Spleen (tissue), 13 donors: Measurements from ENCODE around the gene SLC25A29. TPM values are rescaled to one million over a fixed set of nuclear protein-coding genes. Genes with fewer than 3 reads are reported as not detected.

Source experiments
- DNase-seq: peaks from one replicate; pipeline ENCODE4 v3.0.0-alpha.2; 2020
- H3K27ac ChIP-seq, 8 donors: fragments of 200-600 bp; sonication (generic) in 7 of 8; 1 replicate in 4 of 8; 2 replicates in 4 of 8; pipeline versions ENCODE4 v1.5.0 to v1.8.0; 2016 to 2021; ENCODE audit warnings: inconsistent platforms in 4 of 8, mild to moderate bottlenecking in 4 of 8, moderate library complexity in 1 of 8
- H3K27me3 ChIP-seq, 7 donors: fragments of 200-600 bp; sonication (generic) in 6 of 7; replicated peaks in 1 of 7; 1 replicate in 4 of 7; 2 replicates in 3 of 7; pipeline versions ENCODE4 v1.5.0 to v1.8.0; 2016 to 2021; ENCODE audit warnings: inconsistent platforms in 3 of 7, mild to moderate bottlenecking in 1 of 7
- H3K36me3 ChIP-seq, 6 donors: fragments of 200-600 bp; sonication (generic) in 5 of 6; 1 replicate in 4 of 6; 2 replicates in 2 of 6; pipeline versions ENCODE4 v1.5.0 to v1.8.0; 2016 to 2021; ENCODE audit warnings: inconsistent platforms in 2 of 6
- H3K4me1 ChIP-seq, 6 donors: fragments of 200-600 bp; sonication (generic) in 5 of 6; 1 replicate in 3 of 6; 2 replicates in 3 of 6; pipeline versions ENCODE4 v1.5.0 to v1.8.0; 2016 to 2021; ENCODE audit warnings: inconsistent platforms in 3 of 6
- H3K4me3 ChIP-seq, 8 donors: fragments of 200-600 bp; sonication (generic) in 7 of 8; 1 replicate in 4 of 8; 2 replicates in 4 of 8; pipeline versions ENCODE4 v1.5.0 to v1.8.0; 2016 to 2021; ENCODE audit warnings: inconsistent platforms in 4 of 8, mild to moderate bottlenecking in 4 of 8, moderate library complexity in 2 of 8
- H3K9me3 ChIP-seq, 8 donors: fragments of 200-600 bp; sonication (generic) in 7 of 8; 1 replicate in 4 of 8; 2 replicates in 4 of 8; pipeline versions ENCODE4 v1.5.0 to v1.8.0; 2016 to 2021; ENCODE audit warnings: inconsistent platforms in 4 of 8
- CTCF ChIP-seq, 11 experiments: fragments of 200-600 bp in 7 of 11; fragments of 450-650 bp in 4 of 11; sonication (generic) in 4 of 11; IDR thresholded peaks in 8 of 11; conservative IDR thresholded peaks in 3 of 11; 1 replicate in 7 of 11; 2 replicates in 4 of 11; pipeline versions ENCODE4 v1.4.0 to v1.8.0; 2016 to 2021; ENCODE audit warnings: antibody characterized with exemption in 11 of 11, inconsistent platforms in 4 of 11, mild to moderate bottlenecking in 1 of 11
- POLR2A ChIP-seq, 3 donors: fragments of 450-650 bp; IDR thresholded peaks; one replicate each; pipeline ENCODE4 v1.5.1; 2017; ENCODE audit warnings: antibody characterized with exemption in 3 of 3, mild to moderate bottlenecking in 1 of 3
- POLR2AphosphoS5 ChIP-seq, 3 donors: sonication (generic); formaldehyde crosslinking; IDR thresholded peaks; one replicate each; pipeline ENCODE4 v1.5.1; 2017; ENCODE audit warnings: antibody characterized with exemption in 3 of 3
- WGBS, 5 donors: extraction: QIAGEN DNeasy Blood & Tissue Kit in 3 of 5; methylation state at CpG; one replicate each; pipeline versions ENCODE4 v1.1.5 to v1.1.7; 2013 to 2018; 5-methylcytosine and 5-hydroxymethylcytosine counted together
- intact Hi-C: fragments of 100-400 bp; cut with DNase I; formaldehyde crosslinking; loops from one replicate; pipeline ENCODE4 v1.15.0; 2023; ENCODE audit warnings: low total_unique reads
- long read RNA-seq, 2 donors: transcript quantifications; one replicate each; lab custom pipeline, GENCODE V29; 2026
- polyA plus RNA-seq, 3 donors: library from polyadenylated mRNA; stranded (reverse); fragments of 200-250 nt; gene quantifications; one replicate each; pipeline ENCODE4 v1.2.1, GENCODE V29; 2013
- total RNA-seq, 7 donors: library from RNA; depleted of rRNA in 3 of 7; stranded (reverse); fragments of >200 nt in 3 of 7; fragmentation: NEBNext Ultra II Directional in 4 of 7; extraction: Animal tissue kit (Norgen Biotek cat#: 25700) in 4 of 7; gene quantifications; one replicate each; pipeline versions ENCODE4 v1.1.0 to v1.2.1, GENCODE V29; 2016 to 2021
- donor health status: healthy with polysubstance abuse.
- donor health status: DM: no; HTN: no; CAD: no; lungs with moderate emphysema.
- donor health status: DM: no; HTN: no; CAD: no.
- donor health status: Bipolar disorder and iron deficiency.
- donor health status: healthy.
- donor health status: DM: no; HTN: no; CAD: no.
- donor health status: DM: yes; HTN: yes; CAD: no.

Gene SLC25A29
- total RNA-seq (10 to 100 TPM; 19.6 to 42.7 (median 33.9) TPM), polyA plus RNA-seq (10 to 100 TPM; 26.2 to 52.9 (median 30.2) TPM)
- long read RNA-seq, donor 1, full-length matches to known transcripts: 7 of 7 reads
- long read RNA-seq, donor 1, partial matches to known transcripts: 0 of 7 reads
- long read RNA-seq, donor 1, other reads (novel, unspliced or antisense): 0 of 7 reads
- long read RNA-seq, donor 2, full-length matches to known transcripts: 10 of 10 reads
- long read RNA-seq, donor 2, partial matches to known transcripts: 0 of 10 reads
- long read RNA-seq, donor 2, other reads (novel, unspliced or antisense): 0 of 10 reads

GRCh38 chr14:100306101-100306997 lies at the start of gene SLC25A29:
Gene SLC25A29, minus strand, starts transcription at chr14:100306444. Its CDS starts 212 bp downstream, at chr14:100306232.
- DNase-seq: peak; percentile 96
- Histone ChIP-seq H3K27me3 (peaks cover 0 to 4% (median 0%) of the 10 kb centered on the region in 7 donors), H3K4me3 (peak within 1 kb of the TSS; percentile 64 to 97 (median 88)), H3K9me3 (no peaks in the 10 kb centered on the region), H3K36me3 (no peaks in the 10 kb centered on the region), H3K27ac (peak within 1 kb of the TSS; percentile 53 to 94 (median 86)), H3K4me1 (peaks cover 7 to 72% (median 48%) of the 10 kb centered on the region in 6 donors)
- WGBS, 5 donors: 0 to 3% (median 0%) methylated on average over 19 to 131 of the region's 131 CpGs
- intact Hi-C loops: no loop called here
- TF ChIP-seq POLR2AphosphoS5 (IDR thresholded peaks at IDR 0.05) (peak; percentile 69 to 84 (median 83)), POLR2A (IDR thresholded peaks at IDR 0.05) (peak in 1 of 3 donors; percentile 36), CTCF (IDR thresholded peaks at IDR 0.05 in 8 of 11, conservative IDR thresholded peaks at IDR 0.05 in 3 of 11) (peak in 1 of 11 experiments; percentile 16)

GRCh38 chr14:100350986-100351385 lies 44.7 kb upstream of the SLC25A29 start:
- H3K27ac ChIP-seq: peak overlapping the region in 2 of 8 donors; percentile 45 to 53
- H3K36me3 ChIP-seq: peaks cover 0 to 100% (median 90%) of the 10 kb centered on the region in 6 donors
- TF ChIP-seq POLR2A (IDR thresholded peaks at IDR 0.05) (no peak), POLR2AphosphoS5 (IDR thresholded peaks at IDR 0.05) (no peak), CTCF (IDR thresholded peaks at IDR 0.05 in 8 of 11, conservative IDR thresholded peaks at IDR 0.05 in 3 of 11) (no peak)
- peaks cover 0 to 26% (median 5%) of the 10 kb centered on the region in 6 donors for H3K4me1 ChIP-seq
- intact Hi-C loops: no loop called here
- no peaks in the 10 kb centered on the region for H3K27me3 ChIP-seq
- peak overlapping the region in 1 of 8 donors; percentile 27 for H3K4me3 ChIP-seq
- 76 to 89% (median 88%) methylated on average over 5 of the region's 5 CpGs for WGBS, 5 donors
- no peak for DNase-seq
- no peaks in the 10 kb centered on the region for H3K9me3 ChIP-seq

GRCh38 chr14:100350276-100350926 lies 44.2 kb upstream of the SLC25A29 start:
- H3K4me1 ChIP-seq: peaks cover 0 to 26% (median 5%) of the 10 kb centered on the region in 6 donors
- H3K36me3 ChIP-seq: peaks cover 0 to 100% (median 89%) of the 10 kb centered on the region in 6 donors
- no peak for TF ChIP-seq POLR2A (IDR thresholded peaks at IDR 0.05)
- H3K9me3 ChIP-seq: no peaks in the 10 kb centered on the region
- H3K27me3 ChIP-seq: no peaks in the 10 kb centered on the region
- no peak for DNase-seq
- 72 to 80% (median 76%) methylated on average over 11 of the region's 11 CpGs for WGBS, 5 donors
- H3K27ac ChIP-seq: peak overlapping the region in 3 of 8 donors; percentile 38 to 53 (median 45)
- peak overlapping the region in 1 of 8 donors; percentile 27 for H3K4me3 ChIP-seq
- intact Hi-C loops: no loop called here
